ELF-1 (cell line): Measurements from ENCODE around the gene CPNE8.

Experiments used
- DNase-seq: peaks from one replicate; pipeline ENCODE4 v3.0.0-alpha.2; 2016; ENCODE audit warnings: low read depth, low spot score

The CPNE8 gene

GRCh38 chr12:38905480-38906351 lies at the start of gene CPNE8:
CPNE8 (minus strand) TSS chr12:38905591; CDS start chr12:38905534, 57 bp downstream.
- peak; percentile 73 for DNase-seq

GRCh38 chr12:38954238-38954873 lies 49.0 kb upstream of the CPNE8 start:
- no peak for DNase-seq

- DNase-seq = no peak
Measured at GRCh38 chr12:38949363-38949762, 44.0 kb upstream of the CPNE8 start.

- no peak for DNase-seq
Measured at GRCh38 chr12:38934686-38935085, 29.3 kb upstream of the CPNE8 start.

- no peak for DNase-seq
Measured at GRCh38 chr12:38934078-38934584, 28.7 kb upstream of the CPNE8 start.

GRCh38 chr12:38932320-38932719 lies 26.9 kb upstream of the CPNE8 start:
- no peak for DNase-seq

- no peak for DNase-seq
Measured at GRCh38 chr12:38931461-38931860, 26.1 kb upstream of the CPNE8 start.

- no peak for DNase-seq
Measured at GRCh38 chr12:38930990-38931389, 25.6 kb upstream of the CPNE8 start.

- DNase-seq = no peak
Measured at GRCh38 chr12:38926501-38926900, 21.1 kb upstream of the CPNE8 start.

GRCh38 chr12:38921025-38921677 lies 15.8 kb upstream of the CPNE8 start:
- peak; percentile 9 for DNase-seq

GRCh38 chr12:38919191-38919590 lies 13.8 kb upstream of the CPNE8 start:
- no peak for DNase-seq

GRCh38 chr12:38915429-38916182 lies 10.2 kb upstream of the CPNE8 start:
- DNase-seq = no peak

GRCh38 chr12:38912116-38912515 lies 6.7 kb upstream of the CPNE8 start:
- DNase-seq = no peak

GRCh38 chr12:38911611-38912010 lies 6.2 kb upstream of the CPNE8 start:
- no peak for DNase-seq

GRCh38 chr12:38907201-38907923 lies 2.0 kb upstream of the CPNE8 start:
- DNase-seq = no peak

GRCh38 chr12:38906482-38907200 lies 1.2 kb upstream of the CPNE8 start:
- DNase-seq = peak; percentile 96

- DNase-seq = peak; percentile 92
Measured at GRCh38 chr12:38904537-38905479, 583 bp downstream of the CPNE8 start.

GRCh38 chr12:38903596-38903995 lies 1.8 kb downstream of the CPNE8 start:
- DNase-seq = no peak
